NT2/D1 (cell line): ENCODE measurements around the gene AZU1.
"Not testable (repeated sequence)": the region's sequence is repeated elsewhere in the genome, so short reads cannot be mapped to it uniquely, and the experiment has no call there.

Experiments used
- DNase-seq: peaks from one replicate; pipeline ENCODE4 v3.0.0-alpha.2; 2011; ENCODE audit warnings: low read depth, low spot score
- H3K27me3 ChIP-seq: 2 replicates; pipeline ENCODE4 v1.6.0; 2011; ENCODE audit warnings: mild to moderate bottlenecking; ENCODE audit not compliant: insufficient read length, insufficient read depth
- H3K36me3 ChIP-seq: 2 replicates; pipeline ENCODE4 v1.6.1; 2011; ENCODE audit warnings: mild to moderate bottlenecking, low read length, mixed read lengths; ENCODE audit not compliant: insufficient read depth, insufficient read length
- H3K4me1 ChIP-seq: 2 replicates; pipeline ENCODE4 v1.5.1; 2011; ENCODE audit not compliant: insufficient read depth, insufficient read length
- H3K4me3 ChIP-seq: 2 replicates; pipeline ENCODE4 v1.5.1; 2011; ENCODE audit warnings: low read depth; ENCODE audit not compliant: insufficient read length
- H3K9ac ChIP-seq: 2 replicates; pipeline ENCODE4 v1.6.0; 2011; ENCODE audit warnings: low read depth; ENCODE audit not compliant: insufficient read length
- H3K9me3 ChIP-seq: 2 replicates; pipeline ENCODE4 v1.5.1; 2011; ENCODE audit warnings: mild to moderate bottlenecking, low read length; ENCODE audit not compliant: insufficient read depth
- SUZ12 ChIP-seq: IDR thresholded peaks from 2 replicates; pipeline ENCODE4 v1.6.1; 2011; ENCODE audit not compliant: insufficient read length, insufficient read depth; ENCODE audit errors: extremely low read depth
- YY1 ChIP-seq: IDR thresholded peaks from 2 replicates; pipeline ENCODE4 v1.6.1; 2011; ENCODE audit not compliant: insufficient read length, insufficient read depth
- ZNF274 ChIP-seq: IDR thresholded peaks from 2 replicates; pipeline ENCODE4 v1.6.1; 2011; ENCODE audit warnings: mild to moderate bottlenecking, low read depth, low read length

The AZU1 gene

GRCh38 chr19:813219-814151, 14.2 kb upstream of the AZU1 start:
- peaks cover 8% of the 10 kb centered on the region for H3K4me1 ChIP-seq
- peaks cover 82% of the 10 kb centered on the region for H3K36me3 ChIP-seq
- TF ChIP-seq ZNF274 (no peak), SUZ12 (no peak), YY1 (no peak)
- no peak overlapping the region for H3K4me3 ChIP-seq
- no peaks in the 10 kb centered on the region for H3K9me3 ChIP-seq
- H3K27me3 ChIP-seq: no peaks in the 10 kb centered on the region
- no peak for DNase-seq
- no peak overlapping the region for H3K9ac ChIP-seq

GRCh38 chr19:814152-815078, 13.2 kb upstream of the AZU1 start:
- TF ChIP-seq SUZ12 (no peak), YY1 (no peak), ZNF274 (no peak)
- Histone ChIP-seq H3K27me3 (no peaks in the 10 kb centered on the region), H3K36me3 (peaks cover 73% of the 10 kb centered on the region)

GRCh38 chr19:815079-815774, 12.4 kb upstream of the AZU1 start:
- Histone ChIP-seq H3K4me1 (peaks cover 4% of the 10 kb centered on the region), H3K9ac (no peak overlapping the region), H3K4me3 (no peak overlapping the region), H3K27me3 (no peaks in the 10 kb centered on the region), H3K9me3 (no peaks in the 10 kb centered on the region), H3K36me3 (peaks cover 65% of the 10 kb centered on the region)
- DNase-seq: no peak
- TF ChIP-seq SUZ12 (no peak), ZNF274 (no peak), YY1 (no peak)

More at GRCh38 chr19:814152-815078, 13.2 kb upstream of the AZU1 start:
- no peak overlapping the region for H3K9ac ChIP-seq
- peaks cover 8% of the 10 kb centered on the region for H3K4me1 ChIP-seq
- no peak overlapping the region for H3K4me3 ChIP-seq
- H3K9me3 ChIP-seq: no peaks in the 10 kb centered on the region
- no peak for DNase-seq

DNA sequence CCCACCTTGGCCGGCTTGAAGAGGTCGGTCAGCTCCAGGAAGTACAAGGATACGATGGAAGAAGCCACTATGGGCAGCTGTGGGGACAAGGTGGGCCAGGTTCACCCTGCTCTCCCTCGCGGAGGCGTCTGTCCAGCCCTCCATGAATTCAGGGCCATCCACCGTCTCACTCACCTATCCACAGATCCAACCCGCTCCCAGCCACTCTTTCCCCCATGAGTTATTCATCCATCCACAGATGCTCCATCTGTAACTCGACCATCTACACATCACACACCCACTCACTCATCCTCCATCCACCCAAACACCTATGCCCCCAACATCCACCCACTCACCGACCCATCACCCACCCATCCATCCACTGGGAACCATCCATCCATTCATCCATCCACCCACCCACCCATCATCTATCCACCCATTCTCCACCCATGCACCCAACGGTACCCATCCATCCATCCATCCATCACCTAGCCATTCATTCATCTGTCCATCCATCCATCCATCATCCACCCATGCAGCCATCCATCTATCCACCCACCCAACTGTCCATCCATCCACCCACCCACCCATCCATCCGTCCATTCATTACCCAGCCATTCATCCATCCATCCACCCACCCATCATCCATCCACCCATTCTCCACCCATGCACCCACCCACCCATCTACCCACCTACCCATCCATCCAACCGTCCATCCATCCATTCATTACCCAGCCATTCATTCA, 11.7 kb upstream of the AZU1 start:
- H3K9ac ChIP-seq: no peak overlapping the region
- no peak for TF ChIP-seq SUZ12
- no peak for TF ChIP-seq YY1
- no peak for TF ChIP-seq ZNF274
- H3K4me1 ChIP-seq: no peaks in the 10 kb centered on the region
- no peaks in the 10 kb centered on the region for H3K9me3 ChIP-seq
- peaks cover 58% of the 10 kb centered on the region for H3K36me3 ChIP-seq
- H3K4me3 ChIP-seq: no peak overlapping the region
- DNase-seq: no peak
- no peaks in the 10 kb centered on the region for H3K27me3 ChIP-seq

- no peak for DNase-seq
- Histone ChIP-seq H3K9me3 (no peaks in the 10 kb centered on the region), H3K4me3 (no peak overlapping the region), H3K4me1 (no peaks in the 10 kb centered on the region), H3K36me3 (peaks cover 52% of the 10 kb centered on the region), H3K9ac (no peak overlapping the region), H3K27me3 (no peaks in the 10 kb centered on the region)
- TF ChIP-seq YY1 (no peak), SUZ12 (no peak), ZNF274 (no peak)
These were observed 11.2 kb upstream of the AZU1 start for GRCh38 chr19:816500-816857.

GRCh38 chr19:820212-820611, 7.4 kb upstream of the AZU1 start:
- not testable (repeated sequence) for DNase-seq, H3K9ac ChIP-seq, H3K4me1 ChIP-seq, H3K27me3 ChIP-seq, H3K9me3 ChIP-seq, H3K4me3 ChIP-seq
- H3K36me3 ChIP-seq: peaks cover 19% of the 10 kb centered on the region
